SU-DHL-6 (cell line): ENCODE data around the gene G0S2.

Experiments
- EZH2phosphoT487 ChIP-seq: fragments of 200-600 bp; sonication (generic), shearing (Covaris generic); conservative IDR thresholded peaks from 2 replicates; pipeline ENCODE4 v1.6.1; 2018; ENCODE audit warnings: mild to moderate bottlenecking, antibody characterized with exemption, low read length, moderate library complexity, mixed read lengths
- TF ChIP-seq, protein P1 (sequence below): fragments of 200-600 bp; sonication (generic); IDR thresholded peaks from one replicate; pipeline ENCODE4 v1.5.1; 2017; ENCODE audit warnings: antibody characterized with exemption, mild to moderate bottlenecking, low read length, moderate library complexity; ENCODE audit not compliant: insufficient read depth, poor library complexity, severe bottlenecking

- TF ChIP-seq, protein P1, sequence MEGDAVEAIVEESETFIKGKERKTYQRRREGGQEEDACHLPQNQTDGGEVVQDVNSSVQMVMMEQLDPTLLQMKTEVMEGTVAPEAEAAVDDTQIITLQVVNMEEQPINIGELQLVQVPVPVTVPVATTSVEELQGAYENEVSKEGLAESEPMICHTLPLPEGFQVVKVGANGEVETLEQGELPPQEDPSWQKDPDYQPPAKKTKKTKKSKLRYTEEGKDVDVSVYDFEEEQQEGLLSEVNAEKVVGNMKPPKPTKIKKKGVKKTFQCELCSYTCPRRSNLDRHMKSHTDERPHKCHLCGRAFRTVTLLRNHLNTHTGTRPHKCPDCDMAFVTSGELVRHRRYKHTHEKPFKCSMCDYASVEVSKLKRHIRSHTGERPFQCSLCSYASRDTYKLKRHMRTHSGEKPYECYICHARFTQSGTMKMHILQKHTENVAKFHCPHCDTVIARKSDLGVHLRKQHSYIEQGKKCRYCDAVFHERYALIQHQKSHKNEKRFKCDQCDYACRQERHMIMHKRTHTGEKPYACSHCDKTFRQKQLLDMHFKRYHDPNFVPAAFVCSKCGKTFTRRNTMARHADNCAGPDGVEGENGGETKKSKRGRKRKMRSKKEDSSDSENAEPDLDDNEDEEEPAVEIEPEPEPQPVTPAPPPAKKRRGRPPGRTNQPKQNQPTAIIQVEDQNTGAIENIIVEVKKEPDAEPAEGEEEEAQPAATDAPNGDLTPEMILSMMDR = no peak
- TF ChIP-seq EZH2phosphoT487 = no peak
Measured at GRCh38 chr1:209685821-209686220, 10.6 kb downstream of the G0S2 start.
